SK-N-MC (cell line): ENCODE measurements around the gene SH2D2A.

ENCODE experiments used
- DNase-seq: peaks from one replicate; pipeline ENCODE4 v3.0.0-alpha.2; 2011; ENCODE audit warnings: low read depth, low spot score
- H3K27ac ChIP-seq: fragments of 200-600 bp; sonication (generic); 2 replicates; pipeline ENCODE4 v1.5.1; 2016; ENCODE audit warnings: mixed run types
- H3K36me3 ChIP-seq: fragments of 200-600 bp; sonication (generic); 2 replicates; pipeline ENCODE4 v1.6.1; 2017; ENCODE audit warnings: antibody characterized with exemption, low read length, mixed read lengths; ENCODE audit not compliant: insufficient read depth
- H3K4me3 ChIP-seq: fragments of 200-600 bp; sonication (generic); 2 replicates; pipeline ENCODE4 v1.5.1; 2016
- H3K9ac ChIP-seq: fragments of 200-600 bp; sonication (generic); 2 replicates; pipeline ENCODE4 v1.8.0; 2017; ENCODE audit warnings: mixed run types, mixed read lengths; ENCODE audit not compliant: insufficient read length
- H3K9me3 ChIP-seq: fragments of 200-600 bp; sonication (generic); 2 replicates; pipeline ENCODE4 v1.6.1; 2017; ENCODE audit warnings: low read depth, mild to moderate bottlenecking, antibody characterized with exemption, low read length, moderate library complexity, mixed read lengths
- EZH2 ChIP-seq: fragments of 200-600 bp; sonication (generic); IDR thresholded peaks from one replicate; pipeline ENCODE4 v1.6.1; 2017; ENCODE audit warnings: antibody characterized with exemption
- FOXP2 ChIP-seq: optimal IDR thresholded peaks from 2 replicates; pipeline ENCODE3; 2011; ENCODE audit warnings: mild to moderate bottlenecking, moderate library complexity; ENCODE audit not compliant: insufficient read depth; ENCODE audit errors: extremely low read length, control extremely low read depth
- POLR2AphosphoS5 ChIP-seq: IDR thresholded peaks from 2 replicates; pipeline ENCODE4 v1.6.1; 2012; ENCODE audit warnings: mild to moderate bottlenecking, low read depth, low read length, borderline replicate concordance

SH2D2A gene

GRCh38 chr1:156781585-156782186 lies 35.0 kb downstream of the SH2D2A start:
- Histone ChIP-seq H3K4me3 (no peak overlapping the region), H3K36me3 (peaks cover 46% of the 10 kb centered on the region), H3K27ac (no peak overlapping the region), H3K9me3 (no peaks in the 10 kb centered on the region), H3K9ac (no peak overlapping the region)
- no peak for DNase-seq
- TF ChIP-seq FOXP2 (no peak), POLR2AphosphoS5 (no peak), EZH2 (no peak)

GRCh38 chr1:156777573-156777972 lies 39.1 kb downstream of the SH2D2A start:
- DNase-seq: no peak
- TF ChIP-seq EZH2 (no peak), POLR2AphosphoS5 (no peak), FOXP2 (no peak)
- Histone ChIP-seq H3K9ac (no peak overlapping the region), H3K4me3 (no peak overlapping the region), H3K9me3 (no peaks in the 10 kb centered on the region), H3K36me3 (peaks cover 32% of the 10 kb centered on the region), H3K27ac (peak overlapping the region; percentile 34; the same call in 1 of the 2 replicates)

- Histone ChIP-seq H3K9ac (no peak overlapping the region), H3K9me3 (no peaks in the 10 kb centered on the region), H3K4me3 (no peak overlapping the region), H3K36me3 (peaks cover 30% of the 10 kb centered on the region), H3K27ac (0 out of 2 replicates have a peak overlapping the region, but pooled peaks have one; percentile 19)
- TF ChIP-seq EZH2 (no peak), POLR2AphosphoS5 (no peak), FOXP2 (no peak)
- DNase-seq: no peak
Observed at GRCh38 chr1:156776942-156777341, 39.7 kb downstream of the SH2D2A start.

- peaks cover 26% of the 10 kb centered on the region for H3K36me3 ChIP-seq
- no peak overlapping the region for H3K4me3 ChIP-seq
- no peak for DNase-seq
- TF ChIP-seq POLR2AphosphoS5: no peak
- no peak for TF ChIP-seq FOXP2
- TF ChIP-seq EZH2: no peak
- H3K9ac ChIP-seq: no peak overlapping the region
- no peak overlapping the region for H3K27ac ChIP-seq
- H3K9me3 ChIP-seq: no peaks in the 10 kb centered on the region
Observed at GRCh38 chr1:156775799-156776198, 40.8 kb downstream of the SH2D2A start.

- Histone ChIP-seq H3K4me3 (no peak overlapping the region), H3K9me3 (no peaks in the 10 kb centered on the region), H3K36me3 (peaks cover 37% of the 10 kb centered on the region), H3K9ac (no peak overlapping the region), H3K27ac (peak overlapping the region; percentile 19; the same call in 1 of the 2 replicates)
- TF ChIP-seq POLR2AphosphoS5 (no peak), EZH2 (no peak), FOXP2 (no peak)
- no peak for DNase-seq
Observed at GRCh38 chr1:156773607-156774006, 43.0 kb downstream of the SH2D2A start.

- Histone ChIP-seq H3K9ac (peak overlapping the region; percentile 52), H3K36me3 (peaks cover 37% of the 10 kb centered on the region), H3K4me3 (no peak overlapping the region), H3K27ac (peak overlapping the region; percentile 52; the same call in 1 of the 2 replicates), H3K9me3 (no peaks in the 10 kb centered on the region)
- TF ChIP-seq FOXP2 (no peak), EZH2 (no peak), POLR2AphosphoS5 (no peak)
- no peak for DNase-seq
Observed at GRCh38 chr1:156772728-156773497, 43.7 kb downstream of the SH2D2A start.

GRCh38 chr1:156772222-156772621 lies 44.4 kb downstream of the SH2D2A start:
- Histone ChIP-seq H3K4me3 (no peak overlapping the region), H3K27ac (peak overlapping the region; percentile 52; the same call in 1 of the 2 replicates), H3K36me3 (peaks cover 37% of the 10 kb centered on the region), H3K9ac (peak overlapping the region; percentile 52), H3K9me3 (no peaks in the 10 kb centered on the region)
- no peak for DNase-seq
- no peak for TF ChIP-seq POLR2AphosphoS5
- TF ChIP-seq FOXP2: no peak
- TF ChIP-seq EZH2: no peak

GRCh38 chr1:156768610-156769295 lies 47.9 kb downstream of the SH2D2A start:
- peaks cover 36% of the 10 kb centered on the region for H3K36me3 ChIP-seq
- no peaks in the 10 kb centered on the region for H3K9me3 ChIP-seq
- no peak for TF ChIP-seq POLR2AphosphoS5
- no peak for TF ChIP-seq FOXP2
- no peak for TF ChIP-seq EZH2
- no peak for DNase-seq
- peak overlapping the region; percentile 98 for H3K9ac ChIP-seq
- peak overlapping the region; percentile 84 for H3K4me3 ChIP-seq
- no peak overlapping the region for H3K27ac ChIP-seq
